HCT116 (cell line): ENCODE data around the gene AP1B1. TPM values are rescaled to one million over a fixed set of nuclear protein-coding genes. Genes with fewer than 3 reads are reported as not detected.
A peak's percentile ranks its signal among the peaks of the same experiment; 100 is the strongest.

ENCODE experiments used
- ATAC-seq: fragments of 200-7000 bp; cut with Tn5 transposase; 2 replicates; pipeline ENCODE4 v1.9.1; 2020; ENCODE audit warnings: mild to moderate bottlenecking, moderate library complexity
- Bru-seq: library from RNA; stranded (reverse); fragments of 400-500 nt; gene quantifications from one replicate; lab custom pipeline; 2021; lab: Mats Ljungman, UMichigan
- BruChase-seq, 2 experiments: library from RNA; stranded (reverse); fragments of 400-500 nt; gene quantifications; one replicate each; lab custom pipeline; 2021; lab: Mats Ljungman, UMichigan
- BruUV-seq: library from RNA; stranded (reverse); fragments of 400-500 nt; replicated peaks from 2 replicates; lab custom pipeline; 2021; lab: Mats Ljungman, UMichigan
- CTCF ChIA-PET: fragments of 300-600 bp; sonication (Branson Sonifier 250); formaldehyde crosslinking; loops from one replicate; lab custom pipeline; 2021; ENCODE audit warnings: antibody characterized with exemption; lab: Charles Lee
- POLR2A ChIA-PET: fragments of 300-600, 350-600 bp; sonication (Branson Sonifier 250); formaldehyde crosslinking; loops from one replicate; lab custom pipeline; 2021; ENCODE audit warnings: antibody characterized with exemption; lab: Charles Lee
- RAD21 ChIA-PET, 2 experiments: fragments of 300-600 bp; sonication (Branson Sonifier 250); formaldehyde crosslinking; loops; one replicate each; lab custom pipeline; 2023; ENCODE audit warnings: low total read pairs in 2 of 2; ENCODE audit not compliant: uncharacterized antibody in 2 of 2, unreplicated experiment in 2 of 2, low non-redundant PET in 1 of 2; lab: Charles Lee
- DNase-seq: peaks from one replicate; pipeline ENCODE4 v3.0.0-alpha.2; 2010; ENCODE audit warnings: low read depth, low spot score
- H2AFZ ChIP-seq: fragments of 200-600 bp; shearing (Covaris generic), sonication (generic); 2 replicates; pipeline ENCODE4 v1.6.1; 2017; ENCODE audit warnings: low read depth, mixed run types, mixed read lengths, antibody characterized with exemption, low read length; ENCODE audit not compliant: poor library complexity, severe bottlenecking
- H3K27ac ChIP-seq: 2 replicates; pipeline ENCODE4 v1.5.1; 2012; ENCODE audit warnings: low read depth, low read length
- H3K27me3 ChIP-seq: fragments of 200-600 bp; sonication (generic); 2 replicates; pipeline ENCODE4 v1.6.1; 2016; ENCODE audit warnings: mixed run types, low read length, mixed read lengths; ENCODE audit not compliant: insufficient read depth
- H3K36me3 ChIP-seq, 2 experiments: fragments of 200-500 bp in 1 of 2; fragments of 200-600 bp in 1 of 2; sonication (Bioruptor generic) in 1 of 2; sonication (generic) in 1 of 2; 2 replicates each; pipeline versions ENCODE4 v1.5.1 to v1.6.1; 2014 to 2016; ENCODE audit warnings: low read length in 2 of 2, inconsistent platforms in 1 of 2, mixed read lengths in 1 of 2, mixed run types in 1 of 2; ENCODE audit not compliant: insufficient read depth in 2 of 2, control insufficient read depth in 1 of 2
- H3K4me1 ChIP-seq, 2 experiments: fragments of 200-600 bp in 1 of 2; sonication (generic) in 1 of 2; 2 replicates each; pipeline versions ENCODE4 v1.5.1 to v1.6.1; 2012 to 2017; ENCODE audit warnings: low read length in 2 of 2, inconsistent platforms in 1 of 2, mild to moderate bottlenecking in 1 of 2, mixed read lengths in 1 of 2, mixed run types in 1 of 2, moderate library complexity in 1 of 2; ENCODE audit not compliant: insufficient read depth in 2 of 2, control insufficient read depth in 1 of 2
- H3K4me2 ChIP-seq: fragments of 200-600 bp; sonication (generic); 2 replicates; pipeline ENCODE4 v1.6.1; 2017; ENCODE audit warnings: mixed run types, low read length, mixed read lengths
- H3K4me3 ChIP-seq, 2 experiments: fragments of 200-600 bp in 1 of 2; sonication (generic) in 1 of 2; replicated peaks in 1 of 2; 2 replicates each; pipeline ENCODE4 v1.5.1; 2011 to 2016; ENCODE audit warnings: low read length in 2 of 2, control low read depth in 1 of 2, low read depth in 1 of 2, mild to moderate bottlenecking in 1 of 2, mixed read lengths in 1 of 2, mixed run types in 1 of 2
- H3K79me2 ChIP-seq: fragments of 200-600 bp; sonication (generic); 2 replicates; pipeline ENCODE4 v1.6.1; 2017; ENCODE audit warnings: mild to moderate bottlenecking, mixed run types, low read length, moderate library complexity, mixed read lengths; ENCODE audit not compliant: insufficient read depth
- H3K9ac ChIP-seq: fragments of 200-600 bp; sonication (generic); 2 replicates; pipeline ENCODE4 v1.6.1; 2016; ENCODE audit warnings: low read length, mixed read lengths
- H3K9me2 ChIP-seq: fragments of 200-600 bp; sonication (generic), shearing (Covaris generic); 2 replicates; pipeline ENCODE4 v1.6.1; 2017; ENCODE audit warnings: mixed run types, mild to moderate bottlenecking, moderate library complexity; ENCODE audit not compliant: insufficient read depth
- H3K9me3 ChIP-seq, 2 experiments: fragments of 200-500 bp in 1 of 2; fragments of 200-600 bp in 1 of 2; sonication (Bioruptor generic) in 1 of 2; sonication (generic) in 1 of 2; 2 replicates each; pipeline ENCODE4 v1.6.1; 2014 to 2017; ENCODE audit warnings: low read length in 2 of 2, mixed read lengths in 2 of 2, inconsistent platforms in 1 of 2, low read depth in 1 of 2, mild to moderate bottlenecking in 1 of 2, mixed run types in 1 of 2, moderate library complexity in 1 of 2; ENCODE audit not compliant: control insufficient read depth in 1 of 2, insufficient read depth in 1 of 2
- H4K20me1 ChIP-seq: fragments of 200-600 bp; sonication (generic), shearing (Covaris generic); 2 replicates; pipeline ENCODE4 v1.6.1; 2017; ENCODE audit warnings: mixed run types, mild to moderate bottlenecking, moderate library complexity; ENCODE audit not compliant: insufficient read depth
- CEBPB ChIP-seq: IDR thresholded peaks from 2 replicates; pipeline ENCODE4 v1.6.1; 2012; ENCODE audit warnings: low read depth
- EGR1 ChIP-seq: IDR thresholded peaks from 2 replicates; pipeline ENCODE4 v1.6.1; 2012; ENCODE audit warnings: low read depth
- ELF1 ChIP-seq: IDR thresholded peaks from 2 replicates; pipeline ENCODE4 v1.6.1; 2012; ENCODE audit warnings: low read depth, borderline replicate concordance
- JUND ChIP-seq: IDR thresholded peaks from 2 replicates; pipeline ENCODE4 v1.6.1; 2012
- POLR2A ChIP-seq: IDR thresholded peaks from 2 replicates; pipeline ENCODE4 v1.7.0; 2011; ENCODE audit warnings: borderline replicate concordance; ENCODE audit not compliant: insufficient read depth, insufficient read length; ENCODE audit errors: extremely low read depth
- POLR2AphosphoS5 ChIP-seq: IDR thresholded peaks from 2 replicates; pipeline ENCODE4 v1.6.1; 2011; ENCODE audit warnings: mild to moderate bottlenecking, low read depth, low read length, moderate library complexity
- SIN3A ChIP-seq: IDR thresholded peaks from 2 replicates; pipeline ENCODE4 v1.6.1; 2012; ENCODE audit warnings: low read depth
- SP1 ChIP-seq: IDR thresholded peaks from 2 replicates; pipeline ENCODE4 v1.6.1; 2012; ENCODE audit warnings: low read depth
- SRF ChIP-seq: IDR thresholded peaks from 2 replicates; pipeline ENCODE4 v1.6.1; 2012; ENCODE audit warnings: low read depth
- TCF7L2 ChIP-seq: IDR thresholded peaks from 2 replicates; pipeline ENCODE4 v1.7.0; 2011; ENCODE audit warnings: borderline replicate concordance, inconsistent platforms; ENCODE audit not compliant: insufficient read depth, insufficient read length; ENCODE audit errors: extremely low read depth
- YY1 ChIP-seq: IDR thresholded peaks from 2 replicates; pipeline ENCODE4 v1.6.1; 2011; ENCODE audit warnings: low read length, low read depth, moderate library complexity, mild to moderate bottlenecking; ENCODE audit not compliant: insufficient replicate concordance; ENCODE audit errors: extremely low read depth
- ZFX ChIP-seq: fragments of 450-650 bp; IDR thresholded peaks from 2 replicates; pipeline ENCODE4 v1.6.1; 2017
- intact Hi-C: fragments of 100-400 bp; cut with micrococcal nuclease; formaldehyde crosslinking; loops from 2 replicates; pipeline ENCODE4 v1.10.0; 2022
- long read RNA-seq: library from polyadenylated mRNA; unstranded; transcript quantifications from one replicate; pipeline ENCODE4 v2.0.0, GENCODE V29; 2021; ENCODE audit not compliant: unreplicated experiment
- polyA plus RNA-seq: library from polyadenylated mRNA; unstranded; fragments of >200 nt; gene quantifications from 2 replicates; pipeline ENCODE4 v1.2.1, GENCODE V29; 2012; ENCODE audit warnings: missing spikeins
- total RNA-seq: library from RNA; stranded (reverse); gene quantifications from one replicate; pipeline ENCODE4 v1.2.1, GENCODE V29; 2021; ENCODE audit not compliant: unreplicated experiment
- TF ChIP-seq, protein P1 (sequence below): IDR thresholded peaks from 2 replicates; pipeline ENCODE4 v1.6.1; 2012
- TF ChIP-seq, protein P2 (sequence below): IDR thresholded peaks from 2 replicates; pipeline ENCODE4 v1.6.1; 2012
- TF ChIP-seq, protein P3 (sequence below), 3 experiments: fragments of 200-600 bp in 1 of 3; sonication (generic) in 1 of 3; IDR thresholded peaks in 2 of 3; conservative IDR thresholded peaks in 1 of 3; 2 replicates each; pipeline ENCODE4 v1.5.1; 2012 to 2017; ENCODE audit warnings: low read depth in 2 of 3, low read length in 2 of 3, antibody characterized with exemption in 1 of 3, borderline replicate concordance in 1 of 3, control low read depth in 1 of 3, mild to moderate bottlenecking in 1 of 3, mixed read lengths in 1 of 3, mixed run types in 1 of 3, moderate library complexity in 1 of 3; ENCODE audit not compliant: insufficient read depth in 1 of 3

The AP1B1 gene
- total RNA-seq (60.4 TPM), Bru-seq, nascent RNA (percentile 49 among the genes with signal in this experiment), BruChase-seq, experiment 1, labeled RNA remaining after a 6-hour chase (percentile 62 among the genes with signal in this experiment), BruChase-seq, experiment 2, labeled RNA remaining after a 2-hour chase (percentile 51 among the genes with signal in this experiment)
- 52.9 and 54.6 TPM in 2 replicates for polyA plus RNA-seq
- long read RNA-seq, full-length matches to known transcripts, result 16 of 73 reads
- long read RNA-seq, partial matches to known transcripts, result 40 of 73 reads
- long read RNA-seq, other reads (novel, unspliced or antisense), result 17 of 73 reads

DNA sequence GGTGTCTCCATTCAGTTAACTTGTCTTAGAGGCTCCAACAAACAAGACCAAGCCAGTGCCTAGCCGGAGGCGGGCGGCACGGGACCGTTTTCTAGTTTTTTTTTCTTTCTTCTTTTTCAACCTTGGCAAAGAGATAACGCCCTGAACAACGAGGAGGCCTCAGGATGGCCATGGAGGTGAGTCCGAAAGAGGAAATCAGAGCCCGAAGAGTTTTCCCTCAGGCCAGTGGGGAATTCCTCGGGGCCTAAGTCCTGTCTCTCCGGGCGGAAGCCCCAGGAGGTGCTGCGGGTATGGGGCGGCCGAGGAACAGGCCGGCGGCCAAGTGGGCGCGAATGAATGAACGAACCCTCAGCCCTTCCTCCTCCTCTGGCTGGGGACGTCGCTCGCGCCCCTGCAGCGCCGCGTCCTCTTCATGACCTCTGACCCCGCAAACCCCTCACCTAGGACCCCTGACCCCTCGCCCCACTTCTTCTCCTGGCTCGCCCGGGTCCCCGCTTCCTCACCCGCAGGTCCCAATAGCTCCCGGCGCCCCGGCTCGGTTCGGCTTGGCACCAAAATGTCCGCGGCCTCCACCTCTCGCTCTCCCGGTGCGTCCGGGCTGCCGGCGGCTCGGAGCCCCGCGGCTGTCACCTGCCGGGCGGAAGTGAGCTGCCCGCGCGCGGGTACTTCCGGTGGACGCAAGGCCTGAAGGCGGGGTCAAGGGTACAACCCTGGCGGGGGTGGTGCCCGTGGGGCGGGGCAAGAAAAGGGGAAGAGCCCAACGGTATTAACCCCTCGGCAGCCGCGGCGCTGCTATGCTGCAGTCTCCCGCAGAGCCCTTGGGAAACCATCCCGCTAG lies at the start of gene AP1B1:
Gene AP1B1 (minus strand): TSS at position 650 of the 838 bp plus-strand sequence. CDS start 21,327 bp downstream, outside the sequence.
- BruUV-seq, result TSS peak; percentile 73
- H3K79me2 ChIP-seq, result peaks cover 45% of the 10 kb centered on the region
- ATAC-seq, result peak; percentile 97
- RAD21 ChIA-PET, result no interaction called here
- POLR2A ChIA-PET, result no interaction called here
- intact Hi-C loops, result no loop called here
- H3K4me2 ChIP-seq, result peak within 1 kb of the TSS; percentile 90
- H3K9me2 ChIP-seq, result no peaks in the 10 kb centered on the region
- peaks cover 0 to 8% of the 10 kb centered on the region in 2 experiments; a peak in 3 of 4 replicates for H3K36me3 ChIP-seq
- no peaks in the 10 kb centered on the region for H3K9me3 ChIP-seq
- H4K20me1 ChIP-seq, result no peaks in the 10 kb centered on the region
- H3K4me3 ChIP-seq, result peak within 1 kb of the TSS; percentile 90 to 95
- peak; percentile 87 for DNase-seq
- no peaks in the 10 kb centered on the region for H3K27me3 ChIP-seq
- TF ChIP-seq POLR2A, result peak; percentile 51
- TF ChIP-seq TCF7L2, result no peak
- TF ChIP-seq, protein P1, sequence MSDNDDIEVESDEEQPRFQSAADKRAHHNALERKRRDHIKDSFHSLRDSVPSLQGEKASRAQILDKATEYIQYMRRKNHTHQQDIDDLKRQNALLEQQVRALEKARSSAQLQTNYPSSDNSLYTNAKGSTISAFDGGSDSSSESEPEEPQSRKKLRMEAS, result peak; percentile 65
- TF ChIP-seq SRF, result no peak
- TF ChIP-seq POLR2AphosphoS5, result peak; percentile 79
- peak; percentile 70; the same call in 1 of the 2 replicates for TF ChIP-seq ZFX
- TF ChIP-seq, protein P2, sequence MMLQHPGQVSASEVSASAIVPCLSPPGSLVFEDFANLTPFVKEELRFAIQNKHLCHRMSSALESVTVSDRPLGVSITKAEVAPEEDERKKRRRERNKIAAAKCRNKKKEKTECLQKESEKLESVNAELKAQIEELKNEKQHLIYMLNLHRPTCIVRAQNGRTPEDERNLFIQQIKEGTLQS, result no peak
- TF ChIP-seq YY1, result peak; percentile 24
- peak; percentile 52 for TF ChIP-seq ELF1
- no peak for TF ChIP-seq JUND
- TF ChIP-seq, protein P3, sequence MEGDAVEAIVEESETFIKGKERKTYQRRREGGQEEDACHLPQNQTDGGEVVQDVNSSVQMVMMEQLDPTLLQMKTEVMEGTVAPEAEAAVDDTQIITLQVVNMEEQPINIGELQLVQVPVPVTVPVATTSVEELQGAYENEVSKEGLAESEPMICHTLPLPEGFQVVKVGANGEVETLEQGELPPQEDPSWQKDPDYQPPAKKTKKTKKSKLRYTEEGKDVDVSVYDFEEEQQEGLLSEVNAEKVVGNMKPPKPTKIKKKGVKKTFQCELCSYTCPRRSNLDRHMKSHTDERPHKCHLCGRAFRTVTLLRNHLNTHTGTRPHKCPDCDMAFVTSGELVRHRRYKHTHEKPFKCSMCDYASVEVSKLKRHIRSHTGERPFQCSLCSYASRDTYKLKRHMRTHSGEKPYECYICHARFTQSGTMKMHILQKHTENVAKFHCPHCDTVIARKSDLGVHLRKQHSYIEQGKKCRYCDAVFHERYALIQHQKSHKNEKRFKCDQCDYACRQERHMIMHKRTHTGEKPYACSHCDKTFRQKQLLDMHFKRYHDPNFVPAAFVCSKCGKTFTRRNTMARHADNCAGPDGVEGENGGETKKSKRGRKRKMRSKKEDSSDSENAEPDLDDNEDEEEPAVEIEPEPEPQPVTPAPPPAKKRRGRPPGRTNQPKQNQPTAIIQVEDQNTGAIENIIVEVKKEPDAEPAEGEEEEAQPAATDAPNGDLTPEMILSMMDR (IDR thresholded peaks at IDR 0.05 in 2 of 3, conservative IDR thresholded peaks at IDR 0.05 in 1 of 3; ENCODE audit: borderline replicate concordance in 1 of 3, insufficient read depth in 1 of 3, low read depth in 2 of 3, low read length in 2 of 3), result no peak
- TF ChIP-seq SP1, result 0 out of 2 replicates have a peak, but pooled peaks have one; percentile 47
- no peak for TF ChIP-seq CEBPB
- TF ChIP-seq EGR1, result peak; percentile 79
- TF ChIP-seq SIN3A, result peak; percentile 65; the same call in 1 of the 2 replicates
- peak within 1 kb of the TSS; percentile 50 for H3K27ac ChIP-seq
- peak within 1 kb of the TSS; percentile 77 for H2AFZ ChIP-seq
- CTCF ChIA-PET, result no interaction called here
- H3K9ac ChIP-seq, result peak within 1 kb of the TSS; percentile 81
- peaks cover 7 to 26% of the 10 kb centered on the region in 2 experiments; a peak in 3 of 4 replicates for H3K4me1 ChIP-seq
